Measurements from ENCODE around the gene AHI1. TPM values are rescaled to one million over a fixed set of nuclear protein-coding genes. Genes with fewer than 3 reads are reported as not detected.

AHI1 gene
- total RNA-seq, 2 experiments from 2014 or later = 21.1 to 27.5 TPM

DNA sequence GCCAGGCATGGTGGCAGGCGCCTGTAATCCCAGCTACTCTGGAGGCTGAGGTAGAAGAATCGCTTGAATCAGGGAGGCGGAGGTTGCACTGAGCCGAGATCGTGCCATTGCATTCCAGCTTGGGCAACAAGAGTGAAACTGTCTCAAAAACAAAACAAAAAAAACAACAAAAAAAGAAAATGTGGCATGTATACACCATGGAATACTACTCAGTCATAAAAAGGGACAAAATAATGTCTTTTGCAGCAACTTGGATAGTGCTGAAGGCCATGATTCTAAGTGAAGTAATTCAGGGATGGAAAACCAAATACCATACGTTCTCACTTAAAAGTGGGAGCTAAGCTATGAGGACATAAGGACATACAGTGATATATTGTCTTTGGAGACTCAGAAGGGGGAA is 220.1 kb downstream of the AHI1 start:
- Mint-ChIP-seq H3K9me3 (peaks cover 2% of the 10 kb centered on the region), H3K36me3 (ENCODE audit: low read depth) (no peaks in the 10 kb centered on the region), H3K4me1 (ENCODE audit: low read depth) (no peaks in the 10 kb centered on the region), H3K4me3 (no peak overlapping the region), H3K27me3 (peaks cover 4% of the 10 kb centered on the region), H3K27ac (no peak overlapping the region)
- ChIA-PET CTCF (no interaction called here), POLR2A (no interaction called here)
- ATAC-seq (ENCODE audit: poor library complexity) (no peak), DNase-seq (no peak)
- H3K27me3 ChIP-seq (ENCODE audit: control insufficient read depth in 1 of 2, insufficient read depth in 2 of 2, low read length in 2 of 2) = no peaks in the 10 kb centered on the region
- peaks cover 2% of the 10 kb centered on the region for H3K4me1 ChIP-seq (ENCODE audit: insufficient read depth, low read length)
- intact Hi-C loops (cut with DNase I, micrococcal nuclease) = no loop called here
- H3K27ac ChIP-seq (ENCODE audit: low read depth in 1 of 2, low read length in 2 of 2) = no peak overlapping the region
- no peaks in the 10 kb centered on the region for H3K36me3 ChIP-seq (ENCODE audit: insufficient read depth, low read length)
- H3K9me3 ChIP-seq (ENCODE audit: control insufficient read depth in 1 of 2, insufficient read depth in 1 of 2, low read length in 2 of 2) = no peaks in the 10 kb centered on the region
- H3K4me3 ChIP-seq (ENCODE audit: low read length) = no peak overlapping the region
- TF ChIP-seq, protein P1, sequence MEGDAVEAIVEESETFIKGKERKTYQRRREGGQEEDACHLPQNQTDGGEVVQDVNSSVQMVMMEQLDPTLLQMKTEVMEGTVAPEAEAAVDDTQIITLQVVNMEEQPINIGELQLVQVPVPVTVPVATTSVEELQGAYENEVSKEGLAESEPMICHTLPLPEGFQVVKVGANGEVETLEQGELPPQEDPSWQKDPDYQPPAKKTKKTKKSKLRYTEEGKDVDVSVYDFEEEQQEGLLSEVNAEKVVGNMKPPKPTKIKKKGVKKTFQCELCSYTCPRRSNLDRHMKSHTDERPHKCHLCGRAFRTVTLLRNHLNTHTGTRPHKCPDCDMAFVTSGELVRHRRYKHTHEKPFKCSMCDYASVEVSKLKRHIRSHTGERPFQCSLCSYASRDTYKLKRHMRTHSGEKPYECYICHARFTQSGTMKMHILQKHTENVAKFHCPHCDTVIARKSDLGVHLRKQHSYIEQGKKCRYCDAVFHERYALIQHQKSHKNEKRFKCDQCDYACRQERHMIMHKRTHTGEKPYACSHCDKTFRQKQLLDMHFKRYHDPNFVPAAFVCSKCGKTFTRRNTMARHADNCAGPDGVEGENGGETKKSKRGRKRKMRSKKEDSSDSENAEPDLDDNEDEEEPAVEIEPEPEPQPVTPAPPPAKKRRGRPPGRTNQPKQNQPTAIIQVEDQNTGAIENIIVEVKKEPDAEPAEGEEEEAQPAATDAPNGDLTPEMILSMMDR (IDR thresholded peaks at IDR 0.05) = no peak

DNA sequence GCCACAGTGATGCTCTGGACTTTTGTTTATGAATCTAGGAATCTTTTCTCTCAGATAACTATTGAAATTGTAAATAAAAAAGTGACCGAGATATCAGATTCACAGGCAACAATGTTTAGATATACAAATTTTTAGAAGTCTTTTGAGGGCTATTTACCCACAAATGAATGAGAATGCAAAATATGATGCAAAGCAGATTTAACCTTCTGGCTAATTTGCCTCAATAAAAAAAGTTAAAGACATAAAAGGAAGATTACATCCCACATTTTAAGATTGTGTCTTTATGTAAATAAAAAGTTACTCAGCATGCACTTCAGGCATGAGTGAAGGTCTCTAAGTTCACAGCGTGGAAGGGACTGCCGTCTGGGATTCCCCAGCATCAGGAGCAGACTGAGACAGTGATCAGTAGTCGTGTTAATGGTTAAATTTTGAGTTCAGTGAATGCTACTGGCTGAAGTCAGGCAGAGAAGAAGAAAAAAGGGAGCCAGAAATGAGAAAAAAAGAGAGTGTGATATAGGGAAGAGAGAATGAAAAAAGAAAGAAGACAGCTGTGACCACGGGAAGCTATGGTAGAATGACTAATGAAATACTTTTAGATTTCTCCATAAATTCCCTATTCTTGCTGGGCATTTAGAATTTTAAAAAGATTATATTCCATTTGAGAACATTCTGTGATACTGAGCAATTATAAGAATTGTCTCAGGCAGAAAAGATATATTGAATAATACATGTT is 222.8 kb downstream of the AHI1 start:
- H3K4me3 ChIP-seq (ENCODE audit: low read length) = no peak overlapping the region
- no peaks in the 10 kb centered on the region for H3K36me3 ChIP-seq (ENCODE audit: insufficient read depth, low read length)
- DNase-seq = no peak
- Mint-ChIP-seq H3K27me3 (peaks cover 4% of the 10 kb centered on the region), H3K4me1 (ENCODE audit: low read depth) (no peaks in the 10 kb centered on the region), H3K27ac (no peak overlapping the region), H3K36me3 (ENCODE audit: low read depth) (no peaks in the 10 kb centered on the region), H3K9me3 (peaks cover 2% of the 10 kb centered on the region), H3K4me3 (no peak overlapping the region)
- H3K27me3 ChIP-seq (ENCODE audit: control insufficient read depth in 1 of 2, insufficient read depth in 2 of 2, low read length in 2 of 2) = no peaks in the 10 kb centered on the region
- CTCF ChIA-PET = no interaction called here
- H3K4me1 ChIP-seq (ENCODE audit: insufficient read depth, low read length) = no peaks in the 10 kb centered on the region
- ATAC-seq (ENCODE audit: poor library complexity) = no peak
- intact Hi-C loops (cut with DNase I, micrococcal nuclease) = no loop called here
- H3K27ac ChIP-seq (ENCODE audit: low read depth in 1 of 2, low read length in 2 of 2) = no peak overlapping the region
- POLR2A ChIA-PET = no interaction called here
- no peaks in the 10 kb centered on the region for H3K9me3 ChIP-seq (ENCODE audit: control insufficient read depth in 1 of 2, insufficient read depth in 1 of 2, low read length in 2 of 2)
- TF ChIP-seq, protein P1 (IDR thresholded peaks at IDR 0.05) = no peak

DNA sequence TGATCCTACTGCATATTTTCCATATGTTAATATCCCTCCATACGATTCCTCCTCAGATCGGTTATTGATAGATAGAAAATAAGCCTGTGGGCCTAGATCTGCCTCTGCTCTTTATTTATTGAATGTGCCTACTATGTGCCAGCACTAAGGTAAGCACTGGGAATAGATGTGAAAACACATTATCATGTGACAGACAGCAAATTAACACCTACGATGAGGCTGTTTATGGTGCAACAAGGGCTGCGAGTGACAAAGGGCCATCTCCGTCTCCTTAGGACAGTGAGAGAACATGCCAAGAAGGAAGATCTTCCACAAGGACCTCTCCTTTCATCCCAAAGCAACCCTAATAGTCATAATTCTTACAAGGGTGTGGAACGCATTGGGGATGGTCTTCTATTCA is 225.9 kb downstream of the AHI1 start:
- no peaks in the 10 kb centered on the region for H3K36me3 Mint-ChIP-seq (ENCODE audit: low read depth)
- POLR2A ChIA-PET = no interaction called here
- no peaks in the 10 kb centered on the region for H3K9me3 ChIP-seq (ENCODE audit: control insufficient read depth in 1 of 2, insufficient read depth in 1 of 2, low read length in 2 of 2)
- H3K27ac Mint-ChIP-seq = no peak overlapping the region
- no peaks in the 10 kb centered on the region for H3K4me1 ChIP-seq (ENCODE audit: insufficient read depth, low read length)
- H3K36me3 ChIP-seq (ENCODE audit: insufficient read depth, low read length) = no peaks in the 10 kb centered on the region
- intact Hi-C loops (cut with DNase I, micrococcal nuclease) = no loop called here
- no peak overlapping the region for H3K4me3 Mint-ChIP-seq
- no peak overlapping the region for H3K27ac ChIP-seq (ENCODE audit: low read depth in 1 of 2, low read length in 2 of 2)
- DNase-seq = no peak
- H3K4me3 ChIP-seq (ENCODE audit: low read length) = no peak overlapping the region
- no peaks in the 10 kb centered on the region for H3K4me1 Mint-ChIP-seq (ENCODE audit: low read depth)
- H3K27me3 Mint-ChIP-seq = peaks cover 4% of the 10 kb centered on the region
- TF ChIP-seq, protein P1 (IDR thresholded peaks at IDR 0.05) = no peak
- no peaks in the 10 kb centered on the region for H3K9me3 Mint-ChIP-seq
- ATAC-seq (ENCODE audit: poor library complexity) = no peak
- CTCF ChIA-PET = no interaction called here
- no peaks in the 10 kb centered on the region for H3K27me3 ChIP-seq (ENCODE audit: control insufficient read depth in 1 of 2, insufficient read depth in 2 of 2, low read length in 2 of 2)

Data from CD4-positive, alpha-beta T cell (primary cell).